WTC11 (cell line): ENCODE measurements around the gene C1QTNF2. TPM values are rescaled to one million over a fixed set of nuclear protein-coding genes. Genes with fewer than 3 reads are reported as not detected.

Source experiments
- ATAC-seq: fragments of 200-7000 bp; cut with Tn5 transposase; 2 replicates; pipeline ENCODE4 v1.10.0; 2021; ENCODE audit warnings: mild to moderate bottlenecking, moderate library complexity
- CTCF ChIA-PET: fragments of 300-600 bp; sonication (Branson Sonifier 250); formaldehyde crosslinking; loops from one replicate; lab custom pipeline; 2021; ENCODE audit warnings: antibody characterized with exemption; lab: Charles Lee
- POLR2A ChIA-PET: fragments of 350-600 bp; sonication (Branson Sonifier 250); formaldehyde crosslinking; loops from one replicate; lab custom pipeline; 2021; ENCODE audit warnings: antibody characterized with exemption; lab: Charles Lee
- DNase-seq: peaks from one replicate; pipeline ENCODE4 v3.0.0; 2021; ENCODE audit warnings: low spot score
- H3K27ac Mint-ChIP-seq: 2 replicates; pipeline ENCODE4 v1.8.0; 2021; ENCODE audit warnings: mixed read lengths
- H3K27me3 Mint-ChIP-seq: 2 replicates; pipeline ENCODE4 v1.8.0; 2021; ENCODE audit warnings: low read depth, mild to moderate bottlenecking, moderate library complexity, mixed read lengths
- H3K36me3 Mint-ChIP-seq: 2 replicates; pipeline ENCODE4 v1.8.0; 2021; ENCODE audit warnings: mixed read lengths
- H3K4me1 Mint-ChIP-seq: 2 replicates; pipeline ENCODE4 v1.8.0; 2022; ENCODE audit warnings: mixed read lengths
- H3K4me3 Mint-ChIP-seq: 2 replicates; pipeline ENCODE4 v1.8.0; 2021; ENCODE audit warnings: mild to moderate bottlenecking, moderate library complexity, mixed read lengths
- H3K9me3 Mint-ChIP-seq: 2 replicates; pipeline ENCODE4 v1.8.0; 2021; ENCODE audit warnings: mixed read lengths
- ATF1 ChIP-seq: sonication (generic); formaldehyde crosslinking; IDR thresholded peaks from 2 replicates; pipeline ENCODE4 v1.8.1; 2023; ENCODE audit warnings: mild to moderate bottlenecking, moderate library complexity, missing genetic modification reagents
- E2F4 ChIP-seq: sonication (generic); formaldehyde crosslinking; IDR thresholded peaks from 2 replicates; pipeline ENCODE4 v1.8.1; 2022; ENCODE audit warnings: low read depth, mild to moderate bottlenecking, moderate library complexity, missing genetic modification reagents, borderline replicate concordance
- E2F5 ChIP-seq: sonication (generic); formaldehyde crosslinking; IDR thresholded peaks from 2 replicates; pipeline ENCODE4 v1.8.1; 2022; ENCODE audit warnings: mild to moderate bottlenecking, moderate library complexity, missing genetic modification reagents
- EMX1 ChIP-seq: fragments of 250-450 bp; sonication (Bioruptor Pico); IDR thresholded peaks from 2 replicates; pipeline ENCODE4 v1.8.0; 2021; ENCODE audit warnings: mild to moderate bottlenecking
- FOXP1 ChIP-seq: sonication (generic); formaldehyde crosslinking; IDR thresholded peaks from 2 replicates; pipeline ENCODE4 v1.8.0; 2022; ENCODE audit warnings: missing genetic modification reagents, mild to moderate bottlenecking, moderate library complexity, borderline replicate concordance
- GRHL2 ChIP-seq: fragments of 250-450 bp; sonication (Bioruptor Pico); IDR thresholded peaks from 2 replicates; pipeline ENCODE4 v1.8.0; 2022; ENCODE audit warnings: mild to moderate bottlenecking, moderate library complexity; ENCODE audit not compliant: insufficient replicate concordance, severe bottlenecking
- JAZF1 ChIP-seq: fragments of 250-450 bp; sonication (Bioruptor Pico); IDR thresholded peaks from 2 replicates; pipeline ENCODE4 v1.9.0; 2021; ENCODE audit warnings: moderate library complexity, mild to moderate bottlenecking, inconsistent platforms
- MYBL2 ChIP-seq: sonication (generic); formaldehyde crosslinking; IDR thresholded peaks from 2 replicates; pipeline ENCODE4 v1.8.1; 2023; ENCODE audit warnings: mild to moderate bottlenecking, moderate library complexity, missing genetic modification reagents
- NFYB ChIP-seq: sonication (generic); formaldehyde crosslinking; conservative IDR thresholded peaks from 2 replicates; pipeline ENCODE4 v1.8.0; 2022; ENCODE audit warnings: low read depth, missing genetic modification reagents
- TCF7 ChIP-seq: sonication (generic); formaldehyde crosslinking; IDR thresholded peaks from 2 replicates; pipeline ENCODE4 v1.8.0; 2022; ENCODE audit warnings: mild to moderate bottlenecking, low read depth, missing genetic modification reagents, moderate library complexity
- TP53 ChIP-seq: sonication (generic); formaldehyde crosslinking; IDR thresholded peaks from 2 replicates; pipeline ENCODE4 v1.8.1; 2023; ENCODE audit warnings: mild to moderate bottlenecking, missing genetic modification reagents
- ZMAT4 ChIP-seq: fragments of 250-450 bp; sonication (Bioruptor Pico); IDR thresholded peaks from 2 replicates; pipeline ENCODE4 v1.9.0; 2021; ENCODE audit warnings: mild to moderate bottlenecking
- ZNF219 ChIP-seq: sonication (generic); formaldehyde crosslinking; IDR thresholded peaks from 2 replicates; pipeline ENCODE4 v1.8.0; 2023; ENCODE audit warnings: missing genetic modification reagents, mild to moderate bottlenecking, borderline replicate concordance
- ZNF317 ChIP-seq: sonication (generic); formaldehyde crosslinking; IDR thresholded peaks from 2 replicates; pipeline ENCODE4 v1.8.1; 2023; ENCODE audit warnings: low read depth, mild to moderate bottlenecking, moderate library complexity, missing genetic modification reagents, borderline replicate concordance
- ZNF423 ChIP-seq: fragments of 250-450 bp; sonication (Bioruptor Pico); IDR thresholded peaks from 2 replicates; pipeline ENCODE4 v2.1.2; 2022; ENCODE audit warnings: mild to moderate bottlenecking, moderate library complexity
- ZNF532 ChIP-seq: fragments of 250-450 bp; sonication (Bioruptor Pico); IDR thresholded peaks from 2 replicates; pipeline ENCODE4 v1.9.0; 2021; ENCODE audit warnings: mild to moderate bottlenecking, borderline replicate concordance
- total RNA-seq: library from RNA; stranded (reverse); gene quantifications from 3 replicates; pipeline ENCODE4 v1.2.3, GENCODE V29; 2021
- TF ChIP-seq, protein P1 (sequence below): fragments of 200-600 bp; IDR thresholded peaks from 2 replicates; pipeline ENCODE4 v1.8.0; 2022; ENCODE audit warnings: antibody characterized with exemption
- TF ChIP-seq, protein P2 (sequence below): fragments of 250-450 bp; sonication (Bioruptor Pico); conservative IDR thresholded peaks from 2 replicates; pipeline ENCODE4 v1.9.0; 2021; ENCODE audit warnings: mild to moderate bottlenecking
- TF ChIP-seq, protein P3 (sequence below): fragments of 250-450 bp; sonication (Bioruptor Pico); IDR thresholded peaks from 2 replicates; pipeline ENCODE4 v1.9.0; 2021; ENCODE audit warnings: moderate library complexity, mild to moderate bottlenecking, inconsistent platforms, borderline replicate concordance

The C1QTNF2 gene
- total RNA-seq, 1 experiment from 2014 or later: 0.52 TPM

DNA sequence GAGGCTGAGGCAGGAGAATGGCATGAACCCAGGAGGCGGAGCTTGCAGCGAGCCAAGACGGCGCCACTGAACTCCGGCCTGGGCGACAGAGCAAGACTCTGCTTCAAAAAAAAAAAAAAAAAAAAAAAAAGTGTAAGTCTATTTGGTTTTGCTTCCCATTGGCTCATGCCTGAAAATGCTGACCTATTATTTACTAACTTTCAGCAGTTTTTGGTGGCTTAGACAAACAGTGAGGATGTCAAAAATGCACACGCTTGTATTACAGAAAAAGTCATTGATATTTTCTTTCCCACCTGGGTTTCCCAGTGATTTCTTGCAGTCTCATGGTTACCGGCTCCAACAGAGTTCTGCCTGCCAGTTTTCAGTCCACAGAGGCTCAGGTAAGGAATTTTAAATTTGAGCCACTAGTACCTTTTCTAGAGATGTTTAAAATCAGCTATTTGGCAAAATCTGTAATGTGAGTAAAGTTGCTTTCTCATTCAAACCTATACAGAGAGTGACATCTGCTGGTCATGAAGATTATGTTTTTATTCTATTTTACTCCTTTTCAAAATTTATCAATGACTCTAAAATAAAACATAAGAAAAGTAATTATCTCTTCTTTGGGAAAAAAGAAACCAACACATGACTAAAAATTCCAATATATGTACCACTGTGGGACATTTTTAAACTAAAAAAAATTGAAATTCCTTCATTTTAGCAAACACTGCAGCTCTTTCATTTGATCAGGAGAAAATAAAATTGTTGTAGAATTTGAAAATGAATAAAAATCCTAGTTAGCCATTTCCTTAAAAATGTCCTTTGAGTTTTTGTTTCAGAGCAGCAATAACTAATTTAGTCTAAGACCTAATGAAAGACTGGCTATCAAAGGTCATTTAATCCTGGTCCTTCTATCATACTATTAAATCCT, 20.6 kb upstream of the C1QTNF2 start (continued):
- TF ChIP-seq, protein P1, sequence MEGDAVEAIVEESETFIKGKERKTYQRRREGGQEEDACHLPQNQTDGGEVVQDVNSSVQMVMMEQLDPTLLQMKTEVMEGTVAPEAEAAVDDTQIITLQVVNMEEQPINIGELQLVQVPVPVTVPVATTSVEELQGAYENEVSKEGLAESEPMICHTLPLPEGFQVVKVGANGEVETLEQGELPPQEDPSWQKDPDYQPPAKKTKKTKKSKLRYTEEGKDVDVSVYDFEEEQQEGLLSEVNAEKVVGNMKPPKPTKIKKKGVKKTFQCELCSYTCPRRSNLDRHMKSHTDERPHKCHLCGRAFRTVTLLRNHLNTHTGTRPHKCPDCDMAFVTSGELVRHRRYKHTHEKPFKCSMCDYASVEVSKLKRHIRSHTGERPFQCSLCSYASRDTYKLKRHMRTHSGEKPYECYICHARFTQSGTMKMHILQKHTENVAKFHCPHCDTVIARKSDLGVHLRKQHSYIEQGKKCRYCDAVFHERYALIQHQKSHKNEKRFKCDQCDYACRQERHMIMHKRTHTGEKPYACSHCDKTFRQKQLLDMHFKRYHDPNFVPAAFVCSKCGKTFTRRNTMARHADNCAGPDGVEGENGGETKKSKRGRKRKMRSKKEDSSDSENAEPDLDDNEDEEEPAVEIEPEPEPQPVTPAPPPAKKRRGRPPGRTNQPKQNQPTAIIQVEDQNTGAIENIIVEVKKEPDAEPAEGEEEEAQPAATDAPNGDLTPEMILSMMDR: no peak
- TF ChIP-seq E2F5 (CRISPR knock-in tag) (no peak), FOXP1 (CRISPR knock-in tag) (no peak), JAZF1 (no peak), NFYB (CRISPR knock-in tag) (no peak), ZNF423 (CRISPR knock-in tag) (no peak), ZNF317 (CRISPR knock-in tag) (no peak), ZNF219 (no peak), TCF7 (CRISPR knock-in tag) (no peak), EMX1 (CRISPR knock-in tag) (no peak), E2F4 (no peak), MYBL2 (no peak)
- TF ChIP-seq, protein P2, sequence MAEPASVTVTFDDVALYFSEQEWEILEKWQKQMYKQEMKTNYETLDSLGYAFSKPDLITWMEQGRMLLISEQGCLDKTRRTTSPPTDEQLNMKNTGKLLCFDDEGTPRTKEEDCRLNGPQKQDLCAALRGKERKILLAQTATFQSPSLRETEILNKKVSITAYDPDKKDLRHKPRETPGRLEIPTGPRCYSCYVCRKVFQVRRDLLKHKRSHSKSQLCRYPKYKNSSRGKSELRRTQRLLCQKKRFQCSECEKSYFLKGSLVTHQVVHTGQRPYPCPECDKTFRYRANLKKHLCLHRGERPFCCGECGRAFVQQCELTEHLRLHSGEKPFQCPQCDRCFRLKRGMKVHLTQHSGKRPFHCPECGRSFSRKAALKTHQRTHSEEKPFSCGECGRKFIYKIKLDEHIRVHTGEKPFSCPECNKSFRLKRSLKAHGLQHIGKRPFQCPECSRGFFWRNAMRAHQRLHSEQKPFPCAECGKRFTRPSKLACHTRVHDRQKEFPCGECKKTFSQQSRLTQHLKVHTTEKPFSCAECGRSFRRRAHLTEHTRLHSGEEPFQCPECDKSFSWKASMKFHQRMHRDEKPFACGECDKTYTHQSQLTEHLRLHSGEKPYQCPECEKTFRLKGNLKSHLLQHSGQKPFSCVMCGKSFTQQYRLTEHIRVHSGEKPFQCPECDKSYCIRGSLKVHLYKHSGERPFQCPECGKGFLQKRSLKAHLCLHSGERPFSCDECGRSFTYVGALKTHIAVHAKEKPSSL (CRISPR knock-in tag): no peak
- TF ChIP-seq, all 79 proteins: peak for 0

DNA sequence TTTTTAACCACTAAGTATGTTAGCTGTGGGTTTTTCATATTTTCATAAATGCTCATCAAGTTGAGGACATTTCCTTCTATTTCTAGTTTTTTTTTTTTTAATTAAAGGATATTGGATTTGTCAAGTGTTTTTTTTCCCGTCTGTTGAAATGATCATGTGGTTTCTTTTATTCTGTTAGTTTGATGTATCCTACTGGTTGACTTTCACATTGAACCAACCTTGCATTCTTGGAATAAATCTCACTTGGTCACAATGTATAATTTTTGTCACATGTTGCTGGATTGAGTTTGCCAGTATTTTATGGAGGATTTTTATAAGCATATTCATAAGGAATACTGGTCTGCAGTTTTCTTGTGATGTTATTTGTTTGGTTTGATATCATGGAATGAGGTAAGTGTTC, 17.0 kb upstream of the C1QTNF2 start:
- DNase-seq (no peak), ATAC-seq (no peak)
- peaks cover 19% of the 10 kb centered on the region for H3K9me3 Mint-ChIP-seq
- H3K36me3 Mint-ChIP-seq: peaks cover 11% of the 10 kb centered on the region
- ChIA-PET CTCF (interaction anchor here (0.7 kb wide), 1 partner anchor 366 kb away, joined by 3 read pairs; no protein-coding TSS in a partner anchor), POLR2A (no interaction called here)
- H3K27me3 Mint-ChIP-seq: peaks cover 9% of the 10 kb centered on the region
- no peak overlapping the region for H3K4me3 Mint-ChIP-seq
- H3K4me1 Mint-ChIP-seq: no peaks in the 10 kb centered on the region
- no peak overlapping the region for H3K27ac Mint-ChIP-seq
- TF ChIP-seq ZNF532 (CRISPR knock-in tag) (no peak), TP53 (CRISPR knock-in tag) (no peak), E2F5 (CRISPR knock-in tag) (no peak), GRHL2 (no peak), ZMAT4 (no peak), ATF1 (CRISPR knock-in tag) (no peak)
- TF ChIP-seq, protein P3, sequence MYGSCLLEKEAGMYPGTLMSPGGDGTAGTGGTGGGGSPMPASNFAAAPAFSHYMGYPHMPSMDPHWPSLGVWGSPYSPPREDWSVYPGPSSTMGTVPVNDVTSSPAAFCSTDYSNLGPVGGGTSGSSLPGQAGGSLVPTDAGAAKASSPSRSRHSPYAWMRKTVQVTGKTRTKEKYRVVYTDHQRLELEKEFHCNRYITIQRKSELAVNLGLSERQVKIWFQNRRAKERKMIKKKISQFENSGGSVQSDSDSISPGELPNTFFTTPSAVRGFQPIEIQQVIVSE: no peak
- TF ChIP-seq, protein P1: no peak
